Panc1 (cell line): Measurements from ENCODE around the gene USP27X. TPM values are rescaled to one million over a fixed set of nuclear protein-coding genes. Genes with fewer than 3 reads are reported as not detected.

ENCODE experiments used
- ATAC-seq: fragments of 200-7000 bp; cut with Tn5 transposase; 2 replicates; pipeline ENCODE4 v1.9.1; 2020; ENCODE audit warnings: mild to moderate bottlenecking, moderate library complexity
- BruUV-seq: library from RNA; stranded (reverse); fragments of 400-500 nt; replicated peaks from 2 replicates; lab custom pipeline; 2021; lab: Mats Ljungman, UMichigan
- CTCF ChIA-PET: fragments of 300-600 bp; sonication (Branson Sonifier 250); formaldehyde crosslinking; loops from one replicate; lab custom pipeline; 2022; ENCODE audit warnings: antibody characterized with exemption; lab: Charles Lee
- POLR2A ChIA-PET: fragments of 300-600 bp; sonication (Branson Sonifier 250); formaldehyde crosslinking; loops from one replicate; lab custom pipeline; 2022; ENCODE audit warnings: antibody characterized with exemption; lab: Charles Lee
- DNase-seq: peaks from one replicate; pipeline ENCODE4 v3.0.0-alpha.2; 2010; ENCODE audit warnings: low read depth, low spot score
- H3K27ac ChIP-seq: 2 replicates; pipeline ENCODE4 v1.5.1; 2011; ENCODE audit warnings: mild to moderate bottlenecking, low read length, inconsistent platforms
- H3K27me3 ChIP-seq: fragments of 200-500 bp; sonication (Bioruptor generic); 2 replicates; pipeline ENCODE4 v1.6.0; 2014; ENCODE audit warnings: low read length, inconsistent platforms; ENCODE audit not compliant: control insufficient read depth, insufficient read depth
- H3K36me3 ChIP-seq: fragments of 200-500 bp; sonication (Bioruptor generic); 2 replicates; pipeline ENCODE4 v1.5.1; 2014; ENCODE audit warnings: inconsistent platforms, mild to moderate bottlenecking, low read length, moderate library complexity; ENCODE audit not compliant: control insufficient read depth, insufficient read depth
- H3K4me1 ChIP-seq: 2 replicates; pipeline ENCODE4 v1.5.1; 2011; ENCODE audit warnings: inconsistent platforms, mild to moderate bottlenecking, low read length, moderate library complexity; ENCODE audit not compliant: control insufficient read depth, insufficient read depth
- H3K4me3 ChIP-seq, 2 experiments: 2 replicates each; pipeline ENCODE4 v1.5.1; 2011 to 2012; ENCODE audit warnings: low read depth in 2 of 2, low read length in 2 of 2, mild to moderate bottlenecking in 2 of 2, inconsistent platforms in 1 of 2, moderate library complexity in 1 of 2
- H3K9me3 ChIP-seq: fragments of 200-500 bp; sonication (Bioruptor generic); 2 replicates; pipeline ENCODE4 v1.5.1; 2014; ENCODE audit warnings: low read depth, mild to moderate bottlenecking, inconsistent platforms, low read length, moderate library complexity; ENCODE audit not compliant: control insufficient read depth, insufficient read depth
- POLR2AphosphoS5 ChIP-seq: IDR thresholded peaks from 2 replicates; pipeline ENCODE4 v1.6.1; 2012; ENCODE audit warnings: mild to moderate bottlenecking, low read depth, low read length, moderate library complexity
- SIN3A ChIP-seq: IDR thresholded peaks from 2 replicates; pipeline ENCODE4 v1.6.1; 2012; ENCODE audit warnings: low read depth, mild to moderate bottlenecking, low read length, moderate library complexity, borderline replicate concordance; ENCODE audit not compliant: insufficient read depth
- TCF7L2 ChIP-seq: IDR thresholded peaks from 2 replicates; pipeline ENCODE4 v1.6.1; 2011; ENCODE audit warnings: mild to moderate bottlenecking, low read depth, low read length, inconsistent platforms
- in situ Hi-C: cut with HindIII; loops from 2 replicates; pipeline ENCODE4 v1.10.0; 2016; ENCODE audit warnings: low sequenced_read_pairs, low pct_unique_long_range_greater_than_20kb
- intact Hi-C: fragments of 100-400 bp; cut with micrococcal nuclease; formaldehyde crosslinking; loops from one replicate; pipeline ENCODE4 v1.10.0; 2022; ENCODE audit not compliant: unreplicated experiment
- total RNA-seq: library from RNA; stranded (reverse); gene quantifications from one replicate; pipeline ENCODE4 v1.2.1, GENCODE V29; 2021; ENCODE audit not compliant: unreplicated experiment
- TF ChIP-seq, protein P1 (sequence below), 2 experiments: IDR thresholded peaks; 2 replicates each; pipeline ENCODE4 v1.6.1; 2011 to 2012; ENCODE audit warnings: low read depth in 2 of 2, control low read depth in 1 of 2, low read length in 1 of 2, mild to moderate bottlenecking in 1 of 2, moderate library complexity in 1 of 2; ENCODE audit not compliant: insufficient read depth in 1 of 2
- TF ChIP-seq, protein P2 (sequence below): fragments of 450-650 bp; IDR thresholded peaks from 2 replicates; pipeline ENCODE4 v1.5.1; 2017; ENCODE audit warnings: mild to moderate bottlenecking

Gene USP27X
- total RNA-seq, 1 experiment from 2014 or later, result 3.1 TPM

DNA sequence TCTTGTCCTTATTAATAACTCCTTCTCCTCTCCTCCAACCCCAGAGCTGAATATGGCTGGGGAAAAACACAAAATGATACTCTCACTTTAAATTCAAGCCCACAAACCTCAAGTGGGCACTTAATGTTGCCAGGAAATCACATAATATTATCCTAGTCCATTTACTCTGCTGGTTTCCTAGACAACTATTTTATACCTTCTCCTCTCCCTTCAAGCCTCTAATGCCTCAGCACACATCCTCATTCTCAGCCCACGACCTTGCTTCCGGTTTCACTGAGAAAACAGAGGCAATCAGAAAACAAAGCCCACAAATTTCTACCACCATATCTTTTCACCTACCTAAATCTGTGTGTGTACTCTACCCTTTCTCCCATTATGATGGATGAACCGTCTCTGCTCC, 31.1 kb downstream of the USP27X start:
- Histone ChIP-seq H3K4me1 (no peaks in the 10 kb centered on the region), H3K4me3 (no peak overlapping the region), H3K27me3 (no peaks in the 10 kb centered on the region; the same call in none of the 2 replicates), H3K9me3 (no peaks in the 10 kb centered on the region), H3K27ac (no peak overlapping the region), H3K36me3 (no peaks in the 10 kb centered on the region)
- DNase-seq (no peak), ATAC-seq (no peak)
- TF ChIP-seq SIN3A, result no peak
- TF ChIP-seq, protein P1, sequence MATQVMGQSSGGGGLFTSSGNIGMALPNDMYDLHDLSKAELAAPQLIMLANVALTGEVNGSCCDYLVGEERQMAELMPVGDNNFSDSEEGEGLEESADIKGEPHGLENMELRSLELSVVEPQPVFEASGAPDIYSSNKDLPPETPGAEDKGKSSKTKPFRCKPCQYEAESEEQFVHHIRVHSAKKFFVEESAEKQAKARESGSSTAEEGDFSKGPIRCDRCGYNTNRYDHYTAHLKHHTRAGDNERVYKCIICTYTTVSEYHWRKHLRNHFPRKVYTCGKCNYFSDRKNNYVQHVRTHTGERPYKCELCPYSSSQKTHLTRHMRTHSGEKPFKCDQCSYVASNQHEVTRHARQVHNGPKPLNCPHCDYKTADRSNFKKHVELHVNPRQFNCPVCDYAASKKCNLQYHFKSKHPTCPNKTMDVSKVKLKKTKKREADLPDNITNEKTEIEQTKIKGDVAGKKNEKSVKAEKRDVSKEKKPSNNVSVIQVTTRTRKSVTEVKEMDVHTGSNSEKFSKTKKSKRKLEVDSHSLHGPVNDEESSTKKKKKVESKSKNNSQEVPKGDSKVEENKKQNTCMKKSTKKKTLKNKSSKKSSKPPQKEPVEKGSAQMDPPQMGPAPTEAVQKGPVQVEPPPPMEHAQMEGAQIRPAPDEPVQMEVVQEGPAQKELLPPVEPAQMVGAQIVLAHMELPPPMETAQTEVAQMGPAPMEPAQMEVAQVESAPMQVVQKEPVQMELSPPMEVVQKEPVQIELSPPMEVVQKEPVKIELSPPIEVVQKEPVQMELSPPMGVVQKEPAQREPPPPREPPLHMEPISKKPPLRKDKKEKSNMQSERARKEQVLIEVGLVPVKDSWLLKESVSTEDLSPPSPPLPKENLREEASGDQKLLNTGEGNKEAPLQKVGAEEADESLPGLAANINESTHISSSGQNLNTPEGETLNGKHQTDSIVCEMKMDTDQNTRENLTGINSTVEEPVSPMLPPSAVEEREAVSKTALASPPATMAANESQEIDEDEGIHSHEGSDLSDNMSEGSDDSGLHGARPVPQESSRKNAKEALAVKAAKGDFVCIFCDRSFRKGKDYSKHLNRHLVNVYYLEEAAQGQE (IDR thresholded peaks at IDR 0.05; ENCODE audit: insufficient read depth in 1 of 2, low read depth in 2 of 2, low read length in 1 of 2), result no peak
- BruUV-seq, result no TSS peak
- in situ Hi-C loops, result no loop called here
- intact Hi-C loops, result loop anchor here (10.0 kb wide), 1 partner anchor 674 kb away; no protein-coding TSS in a partner anchor
- CTCF ChIA-PET, result interaction anchor here (0.6 kb wide), 1 partner anchor 21 kb away, joined by 3 read pairs; no protein-coding TSS in a partner anchor
- POLR2A ChIA-PET, result no interaction called here

DNA sequence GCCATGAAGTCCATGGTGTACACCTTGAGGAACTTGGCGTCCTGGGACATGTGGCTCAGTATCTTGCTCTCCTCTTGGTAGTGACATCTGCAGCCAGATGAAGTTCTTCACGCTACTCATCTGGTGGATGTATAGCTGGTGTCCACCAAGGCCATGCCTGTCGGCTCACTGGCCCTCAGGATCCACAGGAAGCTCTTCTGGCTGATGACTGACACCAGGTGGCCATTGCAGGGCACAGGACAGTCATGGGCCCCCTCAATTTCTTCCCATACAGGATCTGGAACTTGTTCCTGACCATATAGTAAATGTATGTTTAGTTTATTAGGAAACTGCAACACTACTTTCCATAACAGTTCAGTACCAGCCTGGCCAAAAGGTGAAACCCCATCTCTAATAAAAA, 32.8 kb downstream of the USP27X start:
- Histone ChIP-seq H3K9me3 (no peaks in the 10 kb centered on the region), H3K4me3 (no peak overlapping the region), H3K27me3 (no peaks in the 10 kb centered on the region; the same call in none of the 2 replicates), H3K27ac (no peak overlapping the region), H3K4me1 (no peaks in the 10 kb centered on the region), H3K36me3 (no peaks in the 10 kb centered on the region)
- DNase-seq (no peak), ATAC-seq (no peak)
- POLR2A ChIA-PET, result no interaction called here
- TF ChIP-seq, protein P1 (IDR thresholded peaks at IDR 0.05; ENCODE audit: insufficient read depth in 1 of 2, low read depth in 2 of 2, low read length in 1 of 2), result no peak
- TF ChIP-seq, protein P2, sequence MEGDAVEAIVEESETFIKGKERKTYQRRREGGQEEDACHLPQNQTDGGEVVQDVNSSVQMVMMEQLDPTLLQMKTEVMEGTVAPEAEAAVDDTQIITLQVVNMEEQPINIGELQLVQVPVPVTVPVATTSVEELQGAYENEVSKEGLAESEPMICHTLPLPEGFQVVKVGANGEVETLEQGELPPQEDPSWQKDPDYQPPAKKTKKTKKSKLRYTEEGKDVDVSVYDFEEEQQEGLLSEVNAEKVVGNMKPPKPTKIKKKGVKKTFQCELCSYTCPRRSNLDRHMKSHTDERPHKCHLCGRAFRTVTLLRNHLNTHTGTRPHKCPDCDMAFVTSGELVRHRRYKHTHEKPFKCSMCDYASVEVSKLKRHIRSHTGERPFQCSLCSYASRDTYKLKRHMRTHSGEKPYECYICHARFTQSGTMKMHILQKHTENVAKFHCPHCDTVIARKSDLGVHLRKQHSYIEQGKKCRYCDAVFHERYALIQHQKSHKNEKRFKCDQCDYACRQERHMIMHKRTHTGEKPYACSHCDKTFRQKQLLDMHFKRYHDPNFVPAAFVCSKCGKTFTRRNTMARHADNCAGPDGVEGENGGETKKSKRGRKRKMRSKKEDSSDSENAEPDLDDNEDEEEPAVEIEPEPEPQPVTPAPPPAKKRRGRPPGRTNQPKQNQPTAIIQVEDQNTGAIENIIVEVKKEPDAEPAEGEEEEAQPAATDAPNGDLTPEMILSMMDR, result no peak
- TF ChIP-seq TCF7L2 (no peak), SIN3A (no peak), POLR2AphosphoS5 (no peak)
- CTCF ChIA-PET, result interaction anchor here (0.5 kb wide), 1 partner anchor 293 kb away, joined by 5 read pairs; the partner anchor contains the start of gene CCNB3
- intact Hi-C loops, result loop anchor here (10.0 kb wide), 1 partner anchor 673 kb away; no protein-coding TSS in a partner anchor
- BruUV-seq, result no TSS peak
- in situ Hi-C loops, result no loop called here
